Measurements from ENCODE around the gene LRRC59.

Gene LRRC59

GRCh38 chr17:50372758-50373556, 24.4 kb downstream of the LRRC59 start, which contains the start of the genes EME1 and MRPL27:
TSS of gene EME1 (plus strand) at chr17:50373229. CDS start at chr17:50375209, 1,980 bp downstream.
TSS of gene MRPL27 (minus strand) at chr17:50373184. CDS start at chr17:50373170, 14 bp downstream.
- H3K4me3 ChIP-seq (ENCODE audit: low read depth, low read length): peak within 1 kb of the TSS; percentile 99
- peak; percentile 90 for DNase-seq (ENCODE audit: low read depth)
- TF ChIP-seq, protein P1, sequence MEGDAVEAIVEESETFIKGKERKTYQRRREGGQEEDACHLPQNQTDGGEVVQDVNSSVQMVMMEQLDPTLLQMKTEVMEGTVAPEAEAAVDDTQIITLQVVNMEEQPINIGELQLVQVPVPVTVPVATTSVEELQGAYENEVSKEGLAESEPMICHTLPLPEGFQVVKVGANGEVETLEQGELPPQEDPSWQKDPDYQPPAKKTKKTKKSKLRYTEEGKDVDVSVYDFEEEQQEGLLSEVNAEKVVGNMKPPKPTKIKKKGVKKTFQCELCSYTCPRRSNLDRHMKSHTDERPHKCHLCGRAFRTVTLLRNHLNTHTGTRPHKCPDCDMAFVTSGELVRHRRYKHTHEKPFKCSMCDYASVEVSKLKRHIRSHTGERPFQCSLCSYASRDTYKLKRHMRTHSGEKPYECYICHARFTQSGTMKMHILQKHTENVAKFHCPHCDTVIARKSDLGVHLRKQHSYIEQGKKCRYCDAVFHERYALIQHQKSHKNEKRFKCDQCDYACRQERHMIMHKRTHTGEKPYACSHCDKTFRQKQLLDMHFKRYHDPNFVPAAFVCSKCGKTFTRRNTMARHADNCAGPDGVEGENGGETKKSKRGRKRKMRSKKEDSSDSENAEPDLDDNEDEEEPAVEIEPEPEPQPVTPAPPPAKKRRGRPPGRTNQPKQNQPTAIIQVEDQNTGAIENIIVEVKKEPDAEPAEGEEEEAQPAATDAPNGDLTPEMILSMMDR (IDR thresholded peaks at IDR 0.05; ENCODE audit: low read depth, low read length): no peak
- TF ChIP-seq POLR2A (IDR thresholded peaks at IDR 0.05; ENCODE audit: extremely low read depth, insufficient read length): peak; percentile 86
- TF ChIP-seq MYC (IDR thresholded peaks at IDR 0.05; ENCODE audit: low read depth, low read length): peak; percentile 95
- TF ChIP-seq MAX (IDR thresholded peaks at IDR 0.05; ENCODE audit: low read depth, low read length): peak; percentile 84

GRCh38 chr17:50372222-50372757, 25.0 kb downstream of the LRRC59 start:
- no peak for DNase-seq (ENCODE audit: low read depth)
- TF ChIP-seq, protein P1 (IDR thresholded peaks at IDR 0.05; ENCODE audit: low read depth, low read length): no peak
- TF ChIP-seq POLR2A (IDR thresholded peaks at IDR 0.05; ENCODE audit: extremely low read depth, insufficient read length) (no peak), MYC (IDR thresholded peaks at IDR 0.05; ENCODE audit: low read depth, low read length) (no peak), MAX (IDR thresholded peaks at IDR 0.05; ENCODE audit: low read depth, low read length) (no peak)
- peak overlapping the region; percentile 99 for H3K4me3 ChIP-seq (ENCODE audit: low read depth, low read length)

- DNase-seq (ENCODE audit: low read depth): no peak
- peak overlapping the region; percentile 99 for H3K4me3 ChIP-seq (ENCODE audit: low read depth, low read length)
- TF ChIP-seq POLR2A (IDR thresholded peaks at IDR 0.05; ENCODE audit: extremely low read depth, insufficient read length): no peak
- TF ChIP-seq, protein P1 (IDR thresholded peaks at IDR 0.05; ENCODE audit: low read depth, low read length): no peak
- no peak for TF ChIP-seq MYC (IDR thresholded peaks at IDR 0.05; ENCODE audit: low read depth, low read length)
- TF ChIP-seq MAX (IDR thresholded peaks at IDR 0.05; ENCODE audit: low read depth, low read length): no peak
Observed at GRCh38 chr17:50371526-50371925, 25.8 kb downstream of the LRRC59 start.

- no peak for TF ChIP-seq POLR2A (IDR thresholded peaks at IDR 0.05; ENCODE audit: extremely low read depth, insufficient read length)
- no peak for TF ChIP-seq MYC (IDR thresholded peaks at IDR 0.05; ENCODE audit: low read depth, low read length)
- TF ChIP-seq, protein P1 (IDR thresholded peaks at IDR 0.05; ENCODE audit: low read depth, low read length): no peak
- TF ChIP-seq MAX (IDR thresholded peaks at IDR 0.05; ENCODE audit: low read depth, low read length): no peak
- no peak for DNase-seq (ENCODE audit: low read depth)
Observed at GRCh38 chr17:50370052-50370451, 27.3 kb downstream of the LRRC59 start.

DNA sequence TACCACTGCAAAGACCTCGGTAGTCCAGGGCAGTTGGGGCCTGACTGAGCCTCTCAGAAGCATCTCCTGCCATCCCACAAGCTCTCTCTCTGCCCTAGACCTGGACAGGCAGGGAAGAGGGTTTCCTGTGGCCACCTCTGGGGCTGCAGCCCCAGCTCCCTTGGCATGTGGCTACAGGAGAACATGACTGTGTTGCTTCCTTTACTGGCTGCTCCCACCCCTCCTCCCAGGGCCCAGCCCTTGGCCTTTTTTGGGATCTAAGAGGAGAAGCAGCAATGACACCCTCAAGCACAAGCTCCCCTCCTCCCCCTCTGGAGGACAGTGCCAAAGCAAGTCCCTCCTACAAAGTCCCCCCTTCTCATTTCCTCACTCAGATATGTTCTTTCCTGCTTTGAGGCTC, 29.9 kb downstream of the LRRC59 start:
- TF ChIP-seq MYC (IDR thresholded peaks at IDR 0.05; ENCODE audit: low read depth, low read length): no peak
- TF ChIP-seq MAX (IDR thresholded peaks at IDR 0.05; ENCODE audit: low read depth, low read length): no peak
- no peak for TF ChIP-seq POLR2A (IDR thresholded peaks at IDR 0.05; ENCODE audit: extremely low read depth, insufficient read length)
- TF ChIP-seq, protein P1 (IDR thresholded peaks at IDR 0.05; ENCODE audit: low read depth, low read length): no peak
- no peak overlapping the region for H3K4me3 ChIP-seq (ENCODE audit: low read depth, low read length)
- no peak for DNase-seq (ENCODE audit: low read depth)

More at GRCh38 chr17:50370052-50370451, 27.3 kb downstream of the LRRC59 start:
- H3K4me3 ChIP-seq (ENCODE audit: low read depth, low read length): no peak overlapping the region
